ENCODE measurements around the gene DNAJC24.

DNAJC24 gene

DNA sequence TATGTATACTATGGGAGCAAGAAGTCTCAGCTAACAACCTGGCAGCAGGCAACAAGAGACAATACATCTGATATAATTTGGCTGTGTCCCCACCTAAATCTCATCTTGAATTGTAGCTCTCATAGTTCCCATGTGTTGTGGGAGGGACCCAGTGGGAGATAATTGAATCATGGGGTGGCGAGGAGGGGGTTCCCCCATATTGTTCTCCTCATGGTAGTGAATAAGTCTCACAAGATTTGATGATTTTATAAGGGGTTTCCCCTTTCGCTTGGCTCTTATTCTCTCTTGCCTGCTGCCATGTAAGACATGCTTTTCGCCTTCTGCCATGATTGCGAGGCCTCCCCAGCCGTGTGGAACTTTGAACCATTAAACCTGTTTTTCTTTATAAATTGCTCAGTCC lies 6.2 kb downstream of the DNAJC24 start:
- TF ChIP-seq, protein P1, sequence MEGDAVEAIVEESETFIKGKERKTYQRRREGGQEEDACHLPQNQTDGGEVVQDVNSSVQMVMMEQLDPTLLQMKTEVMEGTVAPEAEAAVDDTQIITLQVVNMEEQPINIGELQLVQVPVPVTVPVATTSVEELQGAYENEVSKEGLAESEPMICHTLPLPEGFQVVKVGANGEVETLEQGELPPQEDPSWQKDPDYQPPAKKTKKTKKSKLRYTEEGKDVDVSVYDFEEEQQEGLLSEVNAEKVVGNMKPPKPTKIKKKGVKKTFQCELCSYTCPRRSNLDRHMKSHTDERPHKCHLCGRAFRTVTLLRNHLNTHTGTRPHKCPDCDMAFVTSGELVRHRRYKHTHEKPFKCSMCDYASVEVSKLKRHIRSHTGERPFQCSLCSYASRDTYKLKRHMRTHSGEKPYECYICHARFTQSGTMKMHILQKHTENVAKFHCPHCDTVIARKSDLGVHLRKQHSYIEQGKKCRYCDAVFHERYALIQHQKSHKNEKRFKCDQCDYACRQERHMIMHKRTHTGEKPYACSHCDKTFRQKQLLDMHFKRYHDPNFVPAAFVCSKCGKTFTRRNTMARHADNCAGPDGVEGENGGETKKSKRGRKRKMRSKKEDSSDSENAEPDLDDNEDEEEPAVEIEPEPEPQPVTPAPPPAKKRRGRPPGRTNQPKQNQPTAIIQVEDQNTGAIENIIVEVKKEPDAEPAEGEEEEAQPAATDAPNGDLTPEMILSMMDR (conservative IDR thresholded peaks at IDR 0.05), result no peak
- no peak overlapping the region for H3K27ac ChIP-seq

DNA sequence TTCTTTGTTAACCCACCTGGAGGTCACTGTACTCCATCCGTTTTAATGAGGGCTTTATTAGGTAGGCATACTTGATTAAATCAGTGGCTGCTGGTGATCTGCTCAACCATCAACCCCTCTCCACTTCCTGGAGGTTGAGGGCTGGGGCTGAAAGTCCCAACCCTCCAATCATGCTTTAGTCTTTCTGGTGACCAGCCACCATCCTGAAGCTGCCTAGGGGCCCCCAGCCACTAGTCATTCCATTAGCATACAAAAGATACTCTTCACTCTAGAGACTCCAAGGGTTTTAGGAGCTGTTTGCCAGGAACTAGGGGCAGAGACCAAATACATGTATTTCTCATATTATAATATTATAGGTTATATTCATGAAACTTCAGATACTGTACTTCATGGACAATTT lies 13.5 kb downstream of the DNAJC24 start:
- TF ChIP-seq, protein P1 (conservative IDR thresholded peaks at IDR 0.05), result no peak
- H3K27ac ChIP-seq, result no peak overlapping the region

DNA sequence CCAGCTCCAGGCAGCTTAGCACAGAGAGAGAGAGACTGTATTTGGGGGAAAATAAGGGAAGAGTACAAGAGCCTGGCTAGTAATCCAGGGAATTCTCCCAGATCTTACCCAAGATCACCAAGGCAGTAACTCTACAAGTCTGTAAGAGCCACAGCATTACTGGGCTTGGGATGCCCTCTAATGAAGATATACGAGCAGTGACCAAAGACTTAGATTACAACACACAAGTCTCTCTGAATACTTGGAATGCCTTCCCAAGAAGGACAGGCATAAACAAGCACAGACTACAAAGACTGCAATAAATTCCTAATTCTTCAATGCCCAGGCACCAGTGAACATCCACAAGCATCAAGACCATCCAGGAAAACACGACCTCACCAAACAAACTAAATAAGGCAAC lies 17.7 kb downstream of the DNAJC24 start:
- no peak overlapping the region for H3K27ac ChIP-seq
- TF ChIP-seq, protein P1 (conservative IDR thresholded peaks at IDR 0.05), result no peak

DNA sequence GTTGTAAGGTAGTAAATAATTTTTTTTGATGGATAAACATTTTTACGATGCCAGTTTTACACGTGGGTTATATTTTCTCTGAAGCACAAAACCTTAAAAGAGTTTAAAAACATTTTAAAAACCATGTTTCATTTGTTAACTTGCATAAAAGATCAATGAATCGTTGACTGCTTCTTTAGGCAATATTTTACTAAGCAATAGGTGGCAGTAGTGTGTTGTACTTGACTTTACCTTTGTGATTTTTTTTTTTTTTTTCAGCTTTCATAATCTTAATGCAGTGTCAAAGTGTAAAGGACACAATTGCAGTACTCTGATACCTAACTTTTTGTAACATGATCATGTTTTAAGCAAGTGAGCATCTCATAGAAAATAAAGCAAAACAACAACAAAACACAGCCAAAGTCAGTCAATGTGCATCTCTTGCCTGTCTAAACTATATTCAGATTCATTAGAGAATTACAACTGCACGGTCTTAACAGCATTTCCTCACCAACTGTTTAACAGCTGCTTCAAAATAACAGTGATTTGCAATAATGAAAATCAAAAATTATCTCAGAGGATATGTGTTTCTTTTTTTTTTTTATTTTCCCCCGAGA lies 27.7 kb downstream of the DNAJC24 start:
- TF ChIP-seq, protein P1 (conservative IDR thresholded peaks at IDR 0.05), result peak; percentile 78

DNA sequence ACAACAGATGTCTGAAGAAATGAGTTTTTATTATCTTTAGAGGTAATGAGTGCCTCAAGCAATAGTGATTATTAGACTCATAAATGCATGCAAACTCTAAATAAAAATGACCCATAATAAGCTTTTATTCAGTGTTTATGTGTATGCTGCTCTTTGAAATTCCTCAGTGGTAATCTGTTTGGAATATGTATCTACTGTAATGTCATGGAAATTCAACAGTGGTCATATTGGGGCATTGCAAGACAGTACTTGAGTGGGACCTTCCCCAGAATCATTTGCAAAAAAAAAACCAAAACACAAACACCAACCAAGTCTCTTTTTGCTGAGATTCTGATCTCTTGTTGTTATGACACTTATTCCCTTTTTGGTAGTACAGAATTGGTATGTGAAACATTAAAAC lies 35.0 kb downstream of the DNAJC24 start:
- TF ChIP-seq, protein P1 (conservative IDR thresholded peaks at IDR 0.05), result no peak
- H3K27ac ChIP-seq, result no peak overlapping the region

More for the DNA sequence above, 27.7 kb downstream of the DNAJC24 start:
- H3K27ac ChIP-seq, result no peak overlapping the region

DNA sequence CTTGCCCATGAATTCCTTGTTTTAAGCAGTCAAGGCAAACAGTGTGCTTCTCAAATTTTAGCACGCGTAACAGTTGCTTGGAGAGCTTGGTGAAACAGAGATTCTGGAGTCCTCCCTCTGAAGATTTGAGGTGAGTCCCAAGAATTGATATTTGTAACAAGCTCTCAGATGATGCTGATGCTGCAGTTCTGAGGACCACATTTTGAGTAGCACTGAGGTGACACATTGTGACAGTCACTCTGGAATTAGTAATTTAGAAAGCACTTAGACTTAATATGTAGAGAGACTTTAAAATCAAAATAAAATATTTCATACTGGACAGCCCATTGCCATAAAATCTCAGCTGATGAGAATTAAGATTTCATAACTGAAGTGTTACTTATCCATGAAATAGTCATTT lies 38.5 kb downstream of the DNAJC24 start:
- TF ChIP-seq, protein P1 (conservative IDR thresholded peaks at IDR 0.05), result no peak
- H3K27ac ChIP-seq, result no peak overlapping the region

DNA sequence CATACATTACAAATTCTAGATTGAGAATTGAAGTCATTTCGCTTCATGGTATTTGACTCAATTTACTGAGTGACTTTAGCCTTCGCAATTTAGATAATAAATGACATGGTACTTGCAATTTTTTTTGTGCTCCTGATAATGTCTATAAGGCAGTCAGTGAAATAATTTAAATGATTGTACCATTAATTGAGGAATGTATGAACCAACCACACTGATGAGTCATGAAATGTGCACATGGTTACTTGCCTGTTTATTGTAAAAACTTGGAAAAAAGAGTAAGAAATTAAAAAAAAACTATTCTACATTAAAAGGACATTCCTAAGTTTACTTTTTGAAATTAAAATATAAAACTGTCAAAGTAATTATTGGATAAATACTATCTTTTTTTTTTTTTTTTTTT lies 43.3 kb downstream of the DNAJC24 start:
- TF ChIP-seq, protein P1 (conservative IDR thresholded peaks at IDR 0.05), result no peak

More for the DNA sequence above, 43.3 kb downstream of the DNAJC24 start:
- no peak overlapping the region for H3K27ac ChIP-seq

Measured in VCaP (cell line).